GM18873 (cell line): ENCODE data around the gene ATXN1.
A peak's percentile ranks its signal among the peaks of the same experiment; 100 is the strongest.

Source experiments
- ATAC-seq: cut with Tn5 transposase; IDR thresholded peaks from one replicate; pipeline ENCODE4 v1.9.1; 2021; ENCODE audit warnings: mild to moderate bottlenecking, moderate library complexity, moderate number of reproducible peaks; ENCODE audit not compliant: unreplicated experiment, low FRiP score

Gene ATXN1

DNA sequence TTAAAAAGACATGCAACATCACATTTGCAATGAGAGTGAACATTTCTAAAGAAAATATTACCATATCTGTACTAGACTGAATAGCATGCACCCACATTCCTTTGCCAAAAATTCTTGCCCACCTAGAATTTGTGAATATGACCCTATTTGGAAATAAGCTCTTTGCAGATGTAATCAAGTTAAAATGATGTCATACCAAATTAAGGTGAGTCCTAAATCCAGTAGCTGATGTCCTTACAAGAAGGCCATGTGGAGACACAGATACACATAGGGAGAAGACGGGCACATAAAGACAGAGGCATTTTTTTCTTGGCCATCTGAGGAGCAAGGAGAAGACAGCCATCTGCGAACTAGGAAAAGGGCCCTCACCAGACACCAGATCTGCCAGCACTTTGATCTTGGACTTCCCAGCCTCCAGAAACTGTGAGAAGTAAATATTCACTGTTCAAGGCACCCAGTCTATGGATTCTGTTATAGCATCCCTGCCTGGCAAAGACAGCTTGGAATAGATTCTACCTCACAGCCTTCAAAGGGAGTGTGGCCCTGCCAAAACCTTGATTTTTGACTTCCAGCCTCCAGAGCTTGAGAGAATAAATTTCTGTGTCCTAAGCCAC lies 22.8 kb upstream of the ATXN1 start:
- ATAC-seq, result no peak

DNA sequence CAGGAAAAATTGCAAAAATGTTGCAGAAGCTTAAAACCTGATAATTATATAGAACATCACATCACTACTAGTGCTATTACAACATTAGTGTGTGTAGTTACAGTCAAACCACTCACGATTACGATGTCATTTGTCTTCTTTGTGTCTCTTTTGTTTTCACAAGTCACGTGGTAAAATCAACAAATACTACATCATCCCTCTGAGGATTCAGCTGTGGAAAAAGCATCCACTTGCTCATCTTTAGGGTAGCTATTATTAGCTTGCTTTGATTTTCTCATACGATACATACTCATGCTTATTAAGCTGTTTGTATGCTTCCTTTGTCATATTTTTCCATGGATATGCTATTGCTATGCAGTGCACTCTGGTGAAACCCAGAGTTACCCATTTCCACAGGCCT lies 22.2 kb upstream of the ATXN1 start:
- ATAC-seq, result no peak

DNA sequence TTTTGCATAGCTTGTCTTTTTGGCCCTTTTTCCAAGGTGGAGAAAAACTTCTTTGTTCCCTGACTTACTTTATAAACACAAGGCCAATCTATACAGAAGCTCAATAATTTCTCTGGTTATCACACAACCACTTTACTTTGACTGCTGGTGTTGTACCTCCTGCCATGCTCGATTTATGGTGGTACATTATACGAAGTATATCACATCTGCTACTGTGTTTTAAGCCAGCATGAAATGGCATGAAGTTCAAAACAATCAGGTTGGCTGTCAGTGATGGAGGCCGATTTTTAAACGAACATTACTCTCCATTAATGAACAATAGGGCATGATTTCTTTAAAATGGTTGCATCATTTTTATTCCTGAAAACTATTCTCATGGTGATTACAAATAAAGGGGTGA lies 21.0 kb upstream of the ATXN1 start:
- no peak for ATAC-seq

DNA sequence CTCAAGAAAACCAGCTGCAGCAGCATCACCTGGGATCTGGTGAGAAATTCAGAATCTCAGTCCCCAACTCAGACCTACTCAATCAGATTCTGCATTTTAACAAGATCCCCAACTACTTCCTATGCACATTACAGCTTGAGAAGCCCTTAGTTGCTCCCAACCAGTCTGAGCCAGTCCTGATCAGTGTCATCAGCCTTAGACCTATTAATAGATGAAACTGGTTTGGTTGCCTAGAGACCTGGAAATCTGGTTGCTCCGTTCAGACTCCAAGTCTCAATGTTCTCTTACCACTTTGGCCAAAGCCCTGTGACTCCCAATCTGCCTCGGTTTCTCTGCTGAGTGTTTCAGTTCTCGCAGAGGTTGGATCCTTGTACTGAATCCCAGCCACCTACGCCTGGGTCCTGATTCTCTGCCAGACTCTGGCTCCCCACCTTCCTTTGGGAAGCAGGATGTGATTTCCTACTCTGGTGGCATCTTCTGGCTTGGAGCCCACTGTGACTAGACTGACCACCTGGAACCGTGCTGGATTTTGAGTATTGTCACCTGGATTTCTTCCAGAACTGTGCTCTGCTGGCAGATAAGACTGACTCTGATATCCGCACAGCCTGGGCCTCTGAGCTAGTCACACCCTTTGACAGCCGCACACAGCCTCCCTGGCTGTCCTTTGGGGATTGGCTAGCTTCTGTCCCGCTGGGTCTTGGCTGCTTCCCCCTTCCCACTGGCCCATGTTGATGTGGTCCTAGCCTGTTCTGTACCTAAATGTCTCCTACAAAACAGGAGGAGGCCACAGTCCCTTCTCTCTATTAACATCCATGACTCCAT lies 20.3 kb upstream of the ATXN1 start:
- no peak for ATAC-seq

DNA sequence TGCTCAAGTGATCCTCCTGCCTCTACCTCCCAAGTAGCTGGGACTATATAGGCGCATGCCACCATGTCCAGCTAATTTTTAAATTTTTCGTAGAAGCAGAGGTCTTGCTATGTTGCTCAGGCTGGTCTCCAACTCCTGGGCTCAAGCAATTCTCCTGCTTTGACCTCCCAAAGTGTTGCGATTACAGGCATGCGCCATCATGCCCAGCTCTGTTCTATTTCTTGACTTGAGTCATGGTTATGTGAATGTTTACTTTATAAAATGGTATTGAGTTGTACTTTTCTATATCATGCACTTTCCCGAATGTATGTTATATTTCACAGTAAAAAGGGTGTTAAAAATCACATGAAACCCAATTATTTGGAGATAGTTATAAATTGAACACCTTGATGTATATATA lies 17.3 kb upstream of the ATXN1 start:
- ATAC-seq, result no peak

DNA sequence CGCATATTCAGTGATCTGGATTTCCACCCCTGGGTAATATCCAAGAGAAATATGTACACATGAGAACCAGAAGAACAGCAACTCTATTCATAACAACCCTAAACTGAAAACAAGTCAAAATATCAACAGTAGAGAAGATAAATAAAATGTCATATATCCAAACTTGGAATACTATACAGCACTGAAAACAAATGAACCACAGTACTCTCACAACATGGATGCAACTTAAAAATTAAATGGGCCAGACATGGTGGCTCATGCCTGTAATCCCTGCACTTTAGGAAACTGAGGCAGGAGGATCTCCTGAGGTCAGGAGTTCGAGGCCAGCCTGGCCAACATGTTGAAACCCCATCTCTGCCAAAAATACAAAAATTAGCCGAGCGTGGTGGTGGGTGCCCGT lies 16.5 kb upstream of the ATXN1 start:
- no peak for ATAC-seq

DNA sequence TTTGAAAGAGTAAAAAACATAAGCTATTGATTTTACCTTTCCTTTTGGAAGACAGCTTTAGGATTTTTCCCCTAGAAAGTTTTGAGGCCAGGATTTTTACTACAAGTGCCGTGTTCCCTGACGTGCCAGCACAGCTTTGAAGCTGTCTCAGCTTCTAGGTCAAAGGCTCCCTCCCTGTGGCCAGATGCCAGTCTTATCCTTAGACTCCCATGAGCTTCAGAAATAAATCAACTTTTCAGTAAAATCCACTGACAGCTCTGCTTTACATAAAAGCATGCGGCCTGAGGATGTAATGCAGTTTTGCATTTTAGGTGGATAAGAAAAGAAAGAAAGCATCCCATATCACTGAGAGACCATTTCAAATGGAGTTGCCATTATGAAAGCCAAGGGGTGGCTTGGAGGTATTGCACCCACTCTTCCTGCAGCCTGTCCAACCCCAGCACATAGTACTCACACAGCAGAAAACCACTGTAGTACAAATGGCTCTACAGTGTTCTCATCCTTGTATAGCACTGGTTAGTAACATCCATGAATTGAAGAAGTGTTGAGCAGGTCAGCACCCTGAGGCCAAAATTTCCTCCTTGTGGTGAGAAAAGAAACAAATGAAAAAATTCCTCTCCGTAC lies 15.2 kb upstream of the ATXN1 start:
- no peak for ATAC-seq

DNA sequence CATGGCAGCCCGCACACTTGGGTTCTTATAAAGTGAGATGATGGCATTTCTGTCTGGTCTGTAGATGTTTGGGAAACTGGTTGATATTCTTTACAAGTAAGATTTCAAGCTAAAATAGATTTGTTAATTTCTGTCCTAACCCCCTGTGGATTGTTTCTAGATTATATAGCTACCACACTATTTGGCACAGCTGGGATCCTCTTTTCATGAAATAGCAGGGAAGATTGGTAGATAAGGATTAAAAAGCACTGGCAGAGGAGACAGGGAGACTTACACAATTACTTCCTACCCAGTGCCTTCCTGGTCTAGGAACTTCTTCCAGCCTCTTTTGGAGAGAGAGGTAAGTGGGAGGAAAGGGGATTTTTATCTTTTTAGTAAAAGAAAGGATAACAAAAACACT lies 13.2 kb upstream of the ATXN1 start:
- ATAC-seq, result no peak

DNA sequence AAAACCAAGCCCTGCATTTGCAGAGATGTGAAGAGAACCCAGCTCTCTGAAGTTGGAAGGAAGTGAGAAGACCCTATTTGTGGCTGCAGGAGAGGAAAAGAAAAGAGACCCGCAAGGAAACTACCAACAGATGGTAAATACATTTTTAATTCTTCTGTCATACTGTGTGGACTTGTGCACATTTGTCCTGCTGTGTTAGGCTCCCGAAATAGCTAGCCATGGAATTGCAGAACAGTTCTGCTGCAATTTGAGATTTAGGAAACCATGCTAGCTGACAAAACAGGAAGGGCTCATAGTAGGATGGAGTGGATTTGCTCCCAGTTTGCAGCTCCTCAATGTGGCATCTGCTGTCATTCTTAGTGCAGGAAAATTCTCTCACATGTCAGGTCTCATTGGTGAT lies 12.1 kb upstream of the ATXN1 start:
- ATAC-seq, result no peak

DNA sequence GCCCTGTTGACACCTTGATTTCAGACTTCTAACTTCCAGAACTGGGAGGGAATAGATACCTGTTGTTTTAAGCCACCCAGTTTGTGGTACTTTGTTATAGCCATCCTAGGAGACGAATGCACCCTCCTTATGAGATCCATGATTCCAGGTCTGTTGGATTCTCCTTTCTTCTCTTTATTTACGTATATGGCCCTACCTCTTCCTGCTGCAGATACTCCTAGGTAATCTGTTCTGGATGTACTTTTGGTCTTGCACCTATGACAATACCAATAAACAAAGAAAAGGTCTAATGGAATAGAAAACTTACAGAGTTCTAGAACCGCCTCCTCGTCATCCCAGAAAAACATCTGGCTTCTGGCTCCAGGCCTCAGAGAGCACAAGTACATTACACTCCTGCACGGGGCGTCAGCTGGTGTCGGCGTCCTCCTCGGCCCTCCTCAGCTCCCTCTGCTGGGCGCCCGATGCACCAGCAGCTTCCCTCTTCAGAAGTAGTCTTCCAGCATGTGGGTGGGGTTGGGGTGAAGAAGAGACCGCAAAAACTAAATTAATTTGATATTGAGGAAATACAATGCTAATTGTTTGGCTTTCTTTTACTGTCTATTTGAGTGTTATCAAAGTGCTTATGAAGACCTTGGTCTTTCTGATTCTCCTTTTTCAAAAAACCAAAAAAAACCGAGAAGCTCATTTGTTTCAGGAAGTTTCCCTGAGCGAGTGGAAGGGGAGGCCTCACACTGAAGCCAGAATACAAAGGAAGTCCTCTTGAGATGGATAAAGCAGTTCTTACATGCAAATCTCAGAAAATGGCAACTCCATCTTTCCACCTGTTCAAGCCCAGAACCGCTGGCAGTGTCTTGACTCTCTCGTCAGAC lies 9.7 kb upstream of the ATXN1 start:
- peak; percentile 76 for ATAC-seq

DNA sequence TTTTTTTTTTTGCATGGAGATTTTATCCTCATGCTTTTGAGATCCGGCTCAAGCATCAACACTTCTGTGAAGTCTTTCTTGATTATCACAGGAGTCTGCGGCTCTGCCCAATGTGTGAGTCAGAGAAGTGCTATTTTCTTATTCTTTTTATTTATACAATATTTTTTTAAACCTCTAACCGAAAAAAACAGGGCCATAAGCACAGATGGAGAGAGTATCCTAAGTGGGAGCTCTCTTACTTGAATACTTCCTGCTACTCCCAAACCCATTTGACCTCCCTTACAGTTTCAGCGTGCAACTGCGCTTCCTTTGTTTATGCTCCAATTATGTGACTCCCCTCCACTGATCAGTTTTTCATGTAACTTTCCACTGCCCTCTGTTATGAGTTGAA lies 8.7 kb upstream of the ATXN1 start:
- no peak for ATAC-seq

DNA sequence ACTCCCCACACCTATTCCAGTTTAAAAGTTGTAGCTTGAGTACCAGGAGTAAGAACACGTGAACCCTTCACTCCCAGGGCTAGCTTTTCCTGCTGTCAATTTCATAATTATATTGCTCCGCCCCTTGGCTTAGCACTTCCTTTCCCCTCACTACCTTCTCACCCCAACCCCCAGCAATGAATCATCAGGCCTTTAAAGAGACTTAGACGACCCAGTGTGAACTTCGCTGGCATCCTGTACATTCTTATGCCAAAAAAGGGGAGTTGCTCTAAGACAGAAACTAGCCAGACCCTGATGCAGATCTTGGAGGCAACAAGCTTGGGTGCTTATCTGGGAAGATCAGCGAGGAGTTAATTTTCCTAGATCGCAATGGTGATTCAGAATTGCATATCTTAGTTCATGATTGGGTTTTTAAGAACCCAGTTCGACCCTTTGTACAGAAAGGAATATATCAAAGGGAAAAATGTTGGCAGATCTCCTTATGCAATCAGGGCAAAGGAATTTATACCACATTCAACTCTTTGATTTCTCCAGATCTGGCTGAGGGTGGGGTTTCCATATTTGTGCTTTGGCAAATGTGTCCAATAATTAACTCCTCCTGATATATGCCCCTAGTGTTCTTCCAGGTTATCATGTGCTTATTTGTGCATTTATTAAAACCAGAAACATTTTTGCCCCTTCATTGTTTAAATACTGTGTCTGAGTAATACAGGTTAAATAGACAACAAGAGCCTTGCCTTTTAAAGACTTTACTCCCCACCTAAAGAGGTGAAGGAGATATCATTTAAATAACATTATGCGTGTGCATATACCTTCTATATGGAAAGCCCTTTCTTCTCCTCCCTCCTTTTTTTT lies 8.1 kb upstream of the ATXN1 start:
- no peak for ATAC-seq

DNA sequence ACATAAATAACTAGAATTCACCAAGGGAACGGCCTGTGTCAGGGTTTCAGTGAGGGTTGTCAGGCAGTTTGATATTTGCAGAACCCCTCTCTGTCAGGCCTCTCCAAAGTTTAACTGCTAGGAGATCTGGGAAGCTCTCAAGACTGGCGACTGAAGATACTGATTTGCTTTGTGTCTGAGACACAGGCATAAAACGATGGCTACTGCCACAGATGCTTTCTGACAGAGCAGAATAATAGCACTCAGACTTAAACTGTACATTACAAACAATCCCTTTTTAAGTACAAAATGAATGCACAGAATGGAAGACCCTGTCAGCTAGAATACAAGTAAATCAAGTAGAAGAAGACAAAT lies 7.2 kb upstream of the ATXN1 start:
- ATAC-seq, result no peak

DNA sequence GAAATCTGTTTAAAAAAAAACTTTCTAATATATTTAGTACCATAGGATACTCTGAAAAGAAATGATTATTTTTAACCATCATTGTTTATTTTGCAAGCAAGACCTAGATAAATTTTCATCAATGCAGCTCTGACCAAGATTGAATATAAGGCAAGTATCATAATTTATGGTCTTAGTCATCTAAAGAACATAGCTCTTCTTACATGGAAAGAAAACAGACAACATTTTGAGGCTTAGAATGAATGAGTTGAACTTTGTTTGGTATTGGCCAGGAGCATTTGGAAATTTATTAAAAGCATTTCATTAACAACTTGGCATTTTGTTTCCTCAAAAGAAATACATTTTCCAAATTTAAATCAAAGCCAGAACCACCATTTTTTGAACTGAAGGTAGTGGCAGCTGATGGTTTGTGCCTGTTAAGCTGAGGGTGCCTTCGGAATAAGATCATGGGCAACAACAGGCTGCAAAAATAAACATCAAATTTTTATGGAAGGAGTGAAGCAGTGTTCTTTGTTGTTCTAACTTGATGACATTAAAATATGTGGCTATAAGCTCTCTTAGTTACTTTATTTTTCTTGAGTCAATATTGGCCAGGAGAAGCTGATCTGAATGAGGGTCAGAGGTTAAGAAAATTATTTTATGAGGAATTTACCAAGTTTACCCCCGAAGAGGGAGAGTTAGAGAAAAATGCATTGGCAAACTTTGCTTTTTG lies 6.7 kb upstream of the ATXN1 start:
- no peak for ATAC-seq

DNA sequence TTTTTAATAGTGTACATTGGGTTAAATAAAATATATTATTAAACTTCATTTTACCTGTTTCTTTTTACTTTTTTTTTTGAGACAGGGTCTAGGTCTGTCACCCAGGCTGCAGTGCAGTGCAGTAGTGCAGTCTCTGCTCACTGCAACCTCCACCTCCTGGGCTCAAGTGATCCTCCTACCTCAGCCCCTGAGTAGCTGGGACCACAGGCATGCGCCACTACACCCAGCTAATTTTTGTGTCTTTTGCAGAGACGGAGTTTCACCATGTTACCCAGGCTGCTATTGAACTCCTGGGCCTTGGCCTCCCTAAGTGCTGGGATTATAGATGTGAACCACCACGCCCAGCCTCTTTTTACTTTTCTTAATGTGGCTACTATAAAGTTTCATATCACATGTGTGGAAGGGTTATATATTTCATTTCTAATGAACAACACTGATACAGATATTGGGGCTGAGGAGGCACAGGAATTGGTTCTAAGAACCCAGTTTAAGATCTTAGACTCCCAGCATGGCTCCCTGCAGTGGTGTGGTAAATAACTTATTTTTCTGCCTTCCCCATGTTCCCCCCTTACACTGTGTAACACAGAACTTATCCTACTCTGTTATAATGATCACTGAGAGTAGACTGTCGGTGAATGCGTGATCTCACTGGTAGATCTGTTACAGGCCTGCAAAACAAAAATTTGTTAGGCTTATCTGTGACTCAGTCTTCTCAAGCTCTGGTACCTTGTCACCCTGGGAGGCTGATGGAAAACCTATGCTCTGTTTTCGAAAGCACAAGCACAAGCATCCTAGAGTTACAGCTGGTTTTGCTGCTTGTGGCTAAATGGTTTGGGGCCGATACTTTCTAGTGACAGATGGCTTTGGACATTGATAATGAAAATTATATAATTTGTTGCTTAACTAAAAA lies 5.8 kb upstream of the ATXN1 start:
- no peak for ATAC-seq

DNA sequence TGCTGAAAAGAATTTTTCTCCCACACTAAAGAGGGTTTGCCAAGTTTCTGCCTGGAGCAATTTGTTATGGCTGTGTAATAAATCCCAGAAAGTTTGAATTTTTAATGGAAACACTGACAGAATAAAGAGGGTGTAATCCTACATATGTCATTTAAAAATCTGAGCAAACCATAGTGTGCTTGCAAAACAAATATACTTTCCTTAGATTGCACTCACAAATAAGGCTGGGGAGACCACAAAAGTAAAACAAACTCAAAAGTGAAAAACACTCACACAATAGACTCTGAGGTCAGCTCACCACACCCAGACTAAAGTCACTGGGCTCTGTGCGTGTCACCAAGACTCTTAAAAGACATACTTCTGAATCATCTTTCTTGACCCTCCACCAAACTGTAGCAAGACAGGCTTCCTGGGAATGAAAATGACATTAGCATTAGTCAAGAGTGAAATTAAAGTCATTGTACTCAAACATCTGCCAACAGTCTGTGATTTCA lies 4.8 kb upstream of the ATXN1 start:
- ATAC-seq, result no peak

DNA sequence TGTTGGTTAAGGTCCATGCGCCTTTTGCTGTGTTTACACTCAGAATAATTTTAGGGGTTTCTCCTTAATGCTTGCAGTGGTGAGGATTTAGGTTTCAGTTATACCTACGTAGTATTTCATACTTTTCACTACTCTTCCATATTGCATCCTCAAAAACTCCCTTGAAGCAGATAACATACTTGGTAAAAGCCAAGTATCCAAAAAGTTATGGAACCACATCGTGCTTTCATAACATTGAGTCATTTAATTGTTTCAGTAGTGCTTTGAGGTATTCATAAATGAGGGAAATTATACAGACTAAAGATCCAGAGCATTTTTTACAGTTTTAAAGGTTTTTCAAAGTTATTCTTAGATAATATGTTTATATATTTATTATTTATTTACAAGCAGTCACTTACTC lies 4.0 kb upstream of the ATXN1 start:
- ATAC-seq, result no peak

DNA sequence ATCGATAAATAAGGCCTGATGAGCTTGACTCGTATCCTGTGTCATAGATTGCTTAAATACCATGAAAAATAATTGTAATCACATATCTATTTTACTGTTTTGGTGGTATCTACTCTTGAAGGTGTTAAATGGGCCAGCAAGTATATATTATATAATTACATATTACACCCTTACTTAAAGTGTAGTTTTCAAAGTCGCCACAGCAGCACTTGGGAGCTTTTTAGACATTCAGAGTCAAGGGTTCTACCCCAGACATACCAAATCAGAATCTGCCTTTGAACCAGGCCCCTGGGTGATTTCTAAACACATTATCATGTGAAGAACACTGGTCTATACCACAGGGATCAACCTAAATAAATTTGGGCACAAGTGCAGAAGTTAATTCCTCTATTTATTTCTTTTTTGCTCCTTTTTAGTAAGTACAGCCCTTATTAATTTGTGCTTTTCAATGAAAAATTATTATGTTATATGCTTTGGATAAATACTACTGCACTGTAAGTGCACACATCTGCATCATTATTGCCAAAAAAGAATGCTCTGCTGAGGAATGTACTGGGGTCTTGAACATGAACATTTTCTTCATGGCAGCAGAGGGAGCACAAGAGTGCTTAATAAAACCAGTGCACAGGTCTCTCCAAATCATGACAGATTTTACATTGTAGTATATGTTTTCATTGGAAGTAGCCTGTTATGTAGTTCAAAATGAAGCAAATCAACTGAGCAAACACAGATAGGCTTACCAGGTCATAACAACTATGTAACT lies 3.1 kb upstream of the ATXN1 start:
- ATAC-seq, result no peak
